Fibroblast of lung (primary cell): ENCODE data around the gene FCHSD1.

ENCODE experiments used
- CTCF ChIP-seq, 2 donors: IDR thresholded peaks in 1 of 2; conservative IDR thresholded peaks in 1 of 2; 1 replicate in 1 of 2; 2 replicates in 1 of 2; pipeline ENCODE4 v1.5.1; 2011 to 2012; ENCODE audit warnings: low read length in 2 of 2, control low read depth in 1 of 2, inconsistent platforms in 1 of 2, low read depth in 1 of 2, mild to moderate bottlenecking in 1 of 2
- EZH2 ChIP-seq: IDR thresholded peaks from 2 replicates; pipeline ENCODE4 v1.5.1; 2012; ENCODE audit warnings: low read length, control low read depth, mild to moderate bottlenecking; ENCODE audit errors: missing control alignments

GRCh38 chr5:141680751-141681201 lies 29.6 kb upstream of the FCHSD1 start:
- TF ChIP-seq CTCF (conservative IDR thresholded peaks at IDR 0.05 in 1 of 2, IDR thresholded peaks at IDR 0.05 in 1 of 2; ENCODE audit: low read depth in 1 of 2, low read length in 2 of 2) (no peak), EZH2 (no peak)
